Fibroblast of lung (primary cell): ENCODE data around the gene NTMT2. TPM values are rescaled to one million over a fixed set of nuclear protein-coding genes. Genes with fewer than 3 reads are reported as not detected.

Experiments used
- DNase-seq, 2 donors: peaks; one replicate each; pipeline versions ENCODE4 v3.0.0 to v3.0.0-alpha.2; 2010; ENCODE audit warnings: low read depth in 2 of 2
- H2AFZ ChIP-seq: 2 replicates; pipeline ENCODE4 v1.5.1; 2012; ENCODE audit warnings: low read length, control low read depth, inconsistent platforms
- H3K27ac ChIP-seq: 2 replicates; pipeline ENCODE4 v1.5.1; 2011; ENCODE audit warnings: low read length, control low read depth; ENCODE audit not compliant: insufficient read depth
- H3K27me3 ChIP-seq: 2 replicates; pipeline ENCODE4 v1.5.1; 2011; ENCODE audit warnings: mild to moderate bottlenecking, low read length; ENCODE audit not compliant: control insufficient read depth, insufficient read depth
- H3K36me3 ChIP-seq: 2 replicates; pipeline ENCODE4 v1.5.1; 2011; ENCODE audit warnings: low read length; ENCODE audit not compliant: control insufficient read depth, insufficient read depth
- H3K4me1 ChIP-seq: 2 replicates; pipeline ENCODE4 v1.5.1; 2011; ENCODE audit warnings: low read length; ENCODE audit not compliant: control insufficient read depth, insufficient read depth; ENCODE audit errors: extremely low read depth
- H3K4me2 ChIP-seq: 2 replicates; pipeline ENCODE4 v1.5.1; 2011; ENCODE audit warnings: low read length, control low read depth; ENCODE audit not compliant: insufficient read depth; ENCODE audit errors: extremely low read depth
- H3K4me3 ChIP-seq, 4 experiments: fragments of 200-600 bp in 1 of 4; sonication (generic) in 1 of 4; replicated peaks in 1 of 4; 2 replicates each; pipeline ENCODE4 v1.5.1; 2011 to 2016; ENCODE audit warnings: low read length in 4 of 4, low read depth in 3 of 4, mild to moderate bottlenecking in 3 of 4, control low read depth in 2 of 4, inconsistent platforms in 1 of 4, mixed read lengths in 1 of 4; ENCODE audit not compliant: insufficient read depth in 1 of 4; ENCODE audit errors: control extremely low read depth in 1 of 4
- H3K79me2 ChIP-seq: 2 replicates; pipeline ENCODE4 v1.5.1; 2012; ENCODE audit warnings: mild to moderate bottlenecking, low read length, inconsistent platforms; ENCODE audit not compliant: control insufficient read depth, insufficient read depth
- H3K9ac ChIP-seq: 2 replicates; pipeline ENCODE4 v1.5.1; 2011; ENCODE audit warnings: mild to moderate bottlenecking, low read length, control low read depth; ENCODE audit not compliant: insufficient read depth
- H3K9me3 ChIP-seq: 2 replicates; pipeline ENCODE4 v1.5.1; 2012; ENCODE audit warnings: low read depth, low read length; ENCODE audit not compliant: control insufficient read depth, insufficient read depth
- H4K20me1 ChIP-seq: 2 replicates; pipeline ENCODE4 v1.5.1; 2011; ENCODE audit warnings: low read length; ENCODE audit not compliant: control insufficient read depth, insufficient read depth; ENCODE audit errors: extremely low read depth
- CTCF ChIP-seq, 2 donors: IDR thresholded peaks in 1 of 2; conservative IDR thresholded peaks in 1 of 2; 1 replicate in 1 of 2; 2 replicates in 1 of 2; pipeline ENCODE4 v1.5.1; 2011 to 2012; ENCODE audit warnings: low read length in 2 of 2, control low read depth in 1 of 2, inconsistent platforms in 1 of 2, low read depth in 1 of 2, mild to moderate bottlenecking in 1 of 2
- EZH2 ChIP-seq: IDR thresholded peaks from 2 replicates; pipeline ENCODE4 v1.5.1; 2012; ENCODE audit warnings: low read length, control low read depth, mild to moderate bottlenecking; ENCODE audit errors: missing control alignments
- polyA plus RNA-seq, 2 donors: library from polyadenylated mRNA; depleted of rRNA in 1 of 2; stranded (reverse) in 1 of 2; unstranded in 1 of 2; fragments of >200 nt; gene quantifications; 2 replicates each; pipeline ENCODE4 v1.2.1, GENCODE V29; 2011 to 2012; ENCODE audit warnings: missing spikeins in 1 of 2
- total RNA-seq: library from RNA; depleted of rRNA; stranded (reverse); fragments of >200 nt; gene quantifications from 2 replicates; pipeline ENCODE4 v1.2.1, GENCODE V29; 2014

The NTMT2 gene
- total and polyA plus RNA-seq, 2 donors (not counting 1 experiment from before 2014, with no cell fraction given): not detected

- no peaks in the 10 kb centered on the region for H3K27me3 ChIP-seq
- H4K20me1 ChIP-seq: no peaks in the 10 kb centered on the region
- no peaks in the 10 kb centered on the region for H3K9me3 ChIP-seq
- DNase-seq: no peak
- H3K4me2 ChIP-seq: no peak overlapping the region
- H3K36me3 ChIP-seq: no peaks in the 10 kb centered on the region
- H3K79me2 ChIP-seq: no peaks in the 10 kb centered on the region
- H3K9ac ChIP-seq: no peak overlapping the region
- H3K27ac ChIP-seq: no peak overlapping the region
- no peak for TF ChIP-seq CTCF (conservative IDR thresholded peaks at IDR 0.05 in 1 of 2, IDR thresholded peaks at IDR 0.05 in 1 of 2; ENCODE audit: low read depth in 1 of 2, low read length in 2 of 2)
- no peak for TF ChIP-seq EZH2
- H3K4me3 ChIP-seq: no peak overlapping the region
- H2AFZ ChIP-seq: no peak overlapping the region
- H3K4me1 ChIP-seq: no peaks in the 10 kb centered on the region
These were observed 58.4 kb downstream of the NTMT2 start for GRCh38 chr1:170204121-170204520.

GRCh38 chr1:170205301-170205700 is 59.5 kb downstream of the NTMT2 start:
- DNase-seq: no peak
- no peaks in the 10 kb centered on the region for H3K79me2 ChIP-seq
- H3K27me3 ChIP-seq: no peaks in the 10 kb centered on the region
- H3K4me1 ChIP-seq: no peaks in the 10 kb centered on the region
- no peak overlapping the region for H3K9ac ChIP-seq
- H3K27ac ChIP-seq: no peak overlapping the region
- TF ChIP-seq CTCF (conservative IDR thresholded peaks at IDR 0.05 in 1 of 2, IDR thresholded peaks at IDR 0.05 in 1 of 2; ENCODE audit: low read depth in 1 of 2, low read length in 2 of 2) (no peak), EZH2 (no peak)
- no peaks in the 10 kb centered on the region for H4K20me1 ChIP-seq
- H3K4me2 ChIP-seq: no peak overlapping the region
- no peaks in the 10 kb centered on the region for H3K36me3 ChIP-seq
- H2AFZ ChIP-seq: no peak overlapping the region
- no peak overlapping the region for H3K4me3 ChIP-seq
- H3K9me3 ChIP-seq: no peaks in the 10 kb centered on the region

- peaks cover 5% of the 10 kb centered on the region for H3K4me1 ChIP-seq
- no peak overlapping the region for H3K4me2 ChIP-seq
- TF ChIP-seq CTCF (conservative IDR thresholded peaks at IDR 0.05 in 1 of 2, IDR thresholded peaks at IDR 0.05 in 1 of 2; ENCODE audit: low read depth in 1 of 2, low read length in 2 of 2) (no peak), EZH2 (no peak)
These were observed 63.4 kb downstream of the NTMT2 start for GRCh38 chr1:170209125-170209524.

More at GRCh38 chr1:170209125-170209524, 63.4 kb downstream of the NTMT2 start:
- Histone ChIP-seq H3K79me2 (no peaks in the 10 kb centered on the region), H3K4me3 (no peak overlapping the region), H3K27ac (no peak overlapping the region), H4K20me1 (no peaks in the 10 kb centered on the region), H2AFZ (no peak overlapping the region), H3K9ac (no peak overlapping the region), H3K27me3 (no peaks in the 10 kb centered on the region), H3K36me3 (no peaks in the 10 kb centered on the region), H3K9me3 (no peaks in the 10 kb centered on the region)
- DNase-seq: no peak
